HTR-8/SVneo (cell line): ENCODE measurements around the gene SLC51A.
"Not testable (repeated sequence)": the region's sequence is repeated elsewhere in the genome, so short reads cannot be mapped to it uniquely, and the experiment has no call there.

Experiments
- DNase-seq: peaks from one replicate; pipeline ENCODE4 v3.0.0; 2011; ENCODE audit warnings: low spot score, mixed read lengths; ENCODE audit not compliant: insufficient read length
- FAIRE-seq: peaks from 2 replicates; lab custom pipeline; 2011; peaks lifted over from hg19 to GRCh38; lab: Jason Lieb, UNC

The SLC51A gene

GRCh38 chr3:196216089-196216564 lies at the start of gene SLC51A:
TSS of gene SLC51A (plus strand) at chr3:196216534. CDS start at chr3:196216713, 179 bp downstream.
- no peak for FAIRE-seq
- no peak for DNase-seq

- no peak for FAIRE-seq
- DNase-seq: no peak
Measured at GRCh38 chr3:196166741-196167140, 49.6 kb upstream of the SLC51A start.

- FAIRE-seq (no peak), DNase-seq (no peak)
Measured at GRCh38 chr3:196168808-196169391, 47.4 kb upstream of the SLC51A start.

GRCh38 chr3:196169836-196170240 lies 46.5 kb upstream of the SLC51A start:
- FAIRE-seq: no peak

GRCh38 chr3:196170296-196170695 lies 46.0 kb upstream of the SLC51A start:
- FAIRE-seq, DNase-seq: not testable (repeated sequence)

More at GRCh38 chr3:196169836-196170240, 46.5 kb upstream of the SLC51A start:
- DNase-seq: no peak

GRCh38 chr3:196174652-196175051 lies 41.7 kb upstream of the SLC51A start:
- DNase-seq (no peak), FAIRE-seq (no peak)

- DNase-seq (no peak), FAIRE-seq (no peak)
Measured at GRCh38 chr3:196175116-196175625, 41.2 kb upstream of the SLC51A start.

GRCh38 chr3:196175722-196176121 lies 40.6 kb upstream of the SLC51A start:
- DNase-seq (no peak), FAIRE-seq (no peak)

GRCh38 chr3:196177567-196177966 lies 38.8 kb upstream of the SLC51A start:
- no peak for DNase-seq
- no peak for FAIRE-seq

GRCh38 chr3:196177967-196178366 lies 38.4 kb upstream of the SLC51A start:
- FAIRE-seq: no peak
- no peak for DNase-seq

- FAIRE-seq (no peak), DNase-seq (no peak)
Measured at GRCh38 chr3:196178993-196179379, 37.3 kb upstream of the SLC51A start.

GRCh38 chr3:196179380-196180308 lies 36.7 kb upstream of the SLC51A start:
- no peak for FAIRE-seq
- DNase-seq: no peak

- DNase-seq (no peak), FAIRE-seq (no peak)
Measured at GRCh38 chr3:196180346-196180745, 36.0 kb upstream of the SLC51A start.

- DNase-seq: no peak
- no peak for FAIRE-seq
Measured at GRCh38 chr3:196181127-196181546, 35.2 kb upstream of the SLC51A start.

- not testable (repeated sequence) for FAIRE-seq
Measured at GRCh38 chr3:196184169-196184432, 32.2 kb upstream of the SLC51A start.

GRCh38 chr3:196184881-196185280 lies 31.5 kb upstream of the SLC51A start:
- DNase-seq: no peak
- no peak for FAIRE-seq

More at GRCh38 chr3:196184169-196184432, 32.2 kb upstream of the SLC51A start:
- not testable (repeated sequence) for DNase-seq

- DNase-seq: no peak
- FAIRE-seq: no peak
Measured at GRCh38 chr3:196186651-196187573, 29.4 kb upstream of the SLC51A start.

GRCh38 chr3:196189566-196190347 lies 26.6 kb upstream of the SLC51A start:
- no peak for FAIRE-seq
- DNase-seq: no peak

- DNase-seq (no peak), FAIRE-seq (no peak)
Measured at GRCh38 chr3:196192036-196192523, 24.3 kb upstream of the SLC51A start.
